HepG2 (cell line): ENCODE data around the gene GTF2H1. TPM values are rescaled to one million over a fixed set of nuclear protein-coding genes. Genes with fewer than 3 reads are reported as not detected.

Source experiments
- ATAC-seq: fragments of 200-7000 bp; cut with Tn5 transposase; 3 replicates; pipeline ENCODE4 v1.9.1; 2020; ENCODE audit warnings: mild to moderate bottlenecking, moderate library complexity
- BruUV-seq: library from RNA; stranded (reverse); fragments of 400-500 nt; replicated peaks from 2 replicates; lab custom pipeline; 2021; lab: Mats Ljungman, UMichigan
- CTCF ChIA-PET: fragments of 300-600 bp; formaldehyde crosslinking; extraction: SDS; loops from one replicate; lab custom pipeline; 2021; ENCODE audit warnings: low total read pairs, inconsistent platforms, low intra/inter-chr PET ratio; lab: Yijun Ruan, JAX
- POLR2A ChIA-PET: fragments of 350-600 bp; sonication (Branson Sonifier 250); formaldehyde crosslinking; loops from one replicate; lab custom pipeline; 2020; ENCODE audit warnings: antibody characterized with exemption, inconsistent platforms; lab: Yijun Ruan, JAX
- DNase-seq: peaks from one replicate; pipeline ENCODE4 v3.0.0-alpha.2; 2015; ENCODE audit warnings: low spot score
- FAIRE-seq: peaks from 3 replicates; lab custom pipeline; 2011; peaks lifted over from hg19 to GRCh38; lab: Jason Lieb, UNC
- H2AFZ ChIP-seq: one replicate; pipeline ENCODE4 v1.6.1; 2011; ENCODE audit warnings: low read length, inconsistent platforms
- H3K27ac ChIP-seq: fragments of 300-600 bp; 3 replicates; pipeline ENCODE4 v1.8.0; 2011; ENCODE audit warnings: mixed run types, mild to moderate bottlenecking, mixed read lengths, low read length, inconsistent platforms; ENCODE audit not compliant: insufficient read depth; ENCODE audit errors: extremely low read length
- H3K27me3 ChIP-seq, 2 experiments: fragments of 200-600 bp in 1 of 2; 2 replicates in 1 of 2; 3 replicates in 1 of 2; pipeline versions ENCODE4 v1.6.0 to v1.8.0; 2011; ENCODE audit warnings: low read length in 2 of 2, mild to moderate bottlenecking in 2 of 2, moderate library complexity in 2 of 2, inconsistent platforms in 1 of 2; ENCODE audit not compliant: insufficient read depth in 2 of 2, control insufficient read depth in 1 of 2
- H3K36me3 ChIP-seq, 2 experiments: fragments of 200-600 bp in 1 of 2; replicated peaks in 1 of 2; 2 replicates in 1 of 2; 3 replicates in 1 of 2; pipeline versions ENCODE4 v1.5.1 to v1.8.0; 2011; ENCODE audit warnings: low read length in 2 of 2, inconsistent platforms in 1 of 2; ENCODE audit not compliant: insufficient read depth in 2 of 2, control insufficient read depth in 1 of 2
- H3K4me1 ChIP-seq: 2 replicates; pipeline ENCODE4 v1.5.1; 2012; ENCODE audit warnings: low read length, inconsistent platforms; ENCODE audit not compliant: insufficient read depth
- H3K4me2 ChIP-seq: 2 replicates; pipeline ENCODE4 v1.6.0; 2011; ENCODE audit warnings: low read depth, low read length, inconsistent platforms
- H3K4me3 ChIP-seq, 3 experiments: fragments of 200-600 bp in 1 of 3; sonication (generic), shearing (Covaris generic) in 1 of 3; replicated peaks in 1 of 3; 2 replicates each; pipeline ENCODE4 v1.5.1; 2011 to 2016; ENCODE audit warnings: low read length in 3 of 3, inconsistent platforms in 2 of 3, low read depth in 2 of 3, mild to moderate bottlenecking in 2 of 3, control low read depth in 1 of 3, mixed read lengths in 1 of 3; ENCODE audit not compliant: insufficient read depth in 1 of 3
- H3K79me2 ChIP-seq: one replicate; pipeline ENCODE4 v1.6.1; 2011; ENCODE audit warnings: low read length, inconsistent platforms; ENCODE audit not compliant: insufficient read depth
- H3K9ac ChIP-seq: 2 replicates; pipeline ENCODE4 v1.6.0; 2011; ENCODE audit warnings: mild to moderate bottlenecking, low read depth, low read length, inconsistent platforms; ENCODE audit not compliant: insufficient read depth
- H3K9me3 ChIP-seq: 2 replicates; pipeline ENCODE4 v1.5.1; 2012; ENCODE audit warnings: mild to moderate bottlenecking, low read length
- H4K20me1 ChIP-seq: 2 replicates; pipeline ENCODE4 v1.6.0; 2011; ENCODE audit warnings: inconsistent platforms, mild to moderate bottlenecking, low read length, moderate library complexity; ENCODE audit not compliant: insufficient read depth
- CAMTA2 ChIP-seq: sonication (generic); formaldehyde crosslinking; IDR thresholded peaks from 2 replicates; pipeline ENCODE4 v1.4.0; 2020; ENCODE audit warnings: mild to moderate bottlenecking, missing genetic modification reagents, borderline replicate concordance
- CHD2 ChIP-seq: IDR thresholded peaks from 2 replicates; pipeline ENCODE4 v1.6.1; 2011; ENCODE audit warnings: low read depth, low read length, improper control_type of control experiment
- DBP ChIP-seq: sonication (generic); formaldehyde crosslinking; IDR thresholded peaks from 2 replicates; pipeline ENCODE4 v1.4.0; 2020; ENCODE audit warnings: missing genetic modification reagents; ENCODE audit errors: not compliant biosample characterization
- EHMT2 ChIP-seq: fragments of 200-600 bp; sonication (generic); IDR thresholded peaks from 2 replicates; pipeline ENCODE4 v1.7.0; 2017; ENCODE audit warnings: antibody characterized with exemption, low read depth, low read length, borderline replicate concordance
- FOSL1 ChIP-seq: sonication (generic); formaldehyde crosslinking; IDR thresholded peaks from 2 replicates; pipeline ENCODE4 v1.9.0; 2021; ENCODE audit warnings: missing genetic modification reagents, borderline replicate concordance
- FOSL2 ChIP-seq: sonication (generic); formaldehyde crosslinking; IDR thresholded peaks from 2 replicates; pipeline ENCODE4 v1.4.0; 2020; ENCODE audit warnings: missing genetic modification reagents
- HINFP ChIP-seq: sonication (generic); formaldehyde crosslinking; IDR thresholded peaks from 2 replicates; pipeline ENCODE4 v1.4.0; 2020; ENCODE audit warnings: low read depth, mild to moderate bottlenecking, missing genetic modification reagents
- LBX2 ChIP-seq: sonication (generic); formaldehyde crosslinking; IDR thresholded peaks from 2 replicates; pipeline ENCODE4 v1.5.0; 2020; ENCODE audit warnings: missing genetic modification reagents, mild to moderate bottlenecking, borderline replicate concordance
- MYC ChIP-seq: sonication (generic); formaldehyde crosslinking; IDR thresholded peaks from 2 replicates; pipeline ENCODE4 v1.9.0; 2021; ENCODE audit warnings: missing genetic modification reagents, borderline replicate concordance
- NFIB ChIP-seq: sonication (generic); formaldehyde crosslinking; IDR thresholded peaks from 2 replicates; pipeline ENCODE4 v1.9.0; 2021; ENCODE audit warnings: missing genetic modification reagents, mild to moderate bottlenecking, borderline replicate concordance
- PBX2 ChIP-seq: IDR thresholded peaks from 2 replicates; pipeline ENCODE4 v1.6.1; 2016; ENCODE audit warnings: control low read depth
- POLR2G ChIP-seq: fragments of 200-400 bp; formaldehyde crosslinking; IDR thresholded peaks from 2 replicates; pipeline ENCODE4 v1.6.1; 2018; ENCODE audit warnings: mild to moderate bottlenecking, low read depth, low read length, moderate library complexity
- SPEN ChIP-seq: sonication (generic); formaldehyde crosslinking; IDR thresholded peaks from 2 replicates; pipeline ENCODE4 v1.5.1; 2020; ENCODE audit warnings: low read depth, mild to moderate bottlenecking, missing genetic modification reagents
- ZC3H13 ChIP-seq: sonication (generic); formaldehyde crosslinking; IDR thresholded peaks from 2 replicates; pipeline ENCODE4 v1.8.1; 2023; ENCODE audit warnings: mild to moderate bottlenecking, missing genetic modification reagents, moderate library complexity
- ZNF432 ChIP-seq: sonication (generic); formaldehyde crosslinking; IDR thresholded peaks from 2 replicates; pipeline ENCODE4 v1.5.0; 2020; ENCODE audit warnings: missing genetic modification reagents, mild to moderate bottlenecking, borderline replicate concordance
- ZNF674 ChIP-seq: sonication (generic); formaldehyde crosslinking; IDR thresholded peaks from 2 replicates; pipeline ENCODE4 v1.5.0; 2020; ENCODE audit warnings: low read depth, mild to moderate bottlenecking, missing genetic modification reagents
- ZNF780A ChIP-seq: sonication (generic); formaldehyde crosslinking; IDR thresholded peaks from 2 replicates; pipeline ENCODE4 v1.8.0; 2022; ENCODE audit warnings: mild to moderate bottlenecking, missing genetic modification reagents, moderate library complexity
- ZNF83 ChIP-seq: sonication (generic); formaldehyde crosslinking; IDR thresholded peaks from 2 replicates; pipeline ENCODE4 v1.4.0; 2020; ENCODE audit warnings: missing genetic modification reagents, mild to moderate bottlenecking, borderline replicate concordance
- ZNF841 ChIP-seq: sonication (generic); formaldehyde crosslinking; IDR thresholded peaks from 2 replicates; pipeline ENCODE4 v1.8.1; 2023; ENCODE audit warnings: missing genetic modification reagents, borderline replicate concordance
- WGBS: methylation state at CpG from one replicate; pipeline ENCODE4 v1.1.6; 2017; ENCODE audit warnings: low lambda C conversion rate; 5-methylcytosine and 5-hydroxymethylcytosine counted together
- in situ Hi-C: cut with HindIII; loops from 2 replicates; pipeline ENCODE4 v1.10.0; 2017; ENCODE audit warnings: low pct_unique_long_range_greater_than_20kb; ENCODE audit not compliant: extremely low pct_ligation_motif_present
- intact Hi-C: fragments of 100-400 bp; cut with micrococcal nuclease; formaldehyde crosslinking; loops from one replicate; pipeline ENCODE4 v1.10.0; 2022; ENCODE audit not compliant: unreplicated experiment
- polyA plus RNA-seq, 8 experiments: library from polyadenylated mRNA; depleted of rRNA in 3 of 8; stranded (reverse) in 7 of 8; unstranded in 1 of 8; fragments of >200 nt; fragmentation: Illumina TruSeq in 4 of 8; extraction: Trizol in 4 of 8; gene quantifications; 2 replicates each; pipeline versions ENCODE4 v1.2.1 to v1.2.3, GENCODE V29; 2011 to 2016; ENCODE audit warnings: low read depth in 4 of 8, missing spikeins in 1 of 8, mixed read lengths in 1 of 8; ENCODE audit not compliant: insufficient read depth in 1 of 8
- total RNA-seq, 5 experiments: library from RNA; depleted of rRNA; stranded (reverse); fragments of >200 nt; fragmentation: Illumina TruSeq; extraction: Trizol; gene quantifications; 2 replicates each; pipeline ENCODE4 v1.2.3, GENCODE V29; 2016; ENCODE audit warnings: low read depth in 1 of 5

GTF2H1 gene
- total and polyA plus RNA-seq, 2 of the 13 experiments (the other 11 are each of a cell fraction or from before 2014, with no cell fraction given), result 15.7 to 51.4 TPM

DNA sequence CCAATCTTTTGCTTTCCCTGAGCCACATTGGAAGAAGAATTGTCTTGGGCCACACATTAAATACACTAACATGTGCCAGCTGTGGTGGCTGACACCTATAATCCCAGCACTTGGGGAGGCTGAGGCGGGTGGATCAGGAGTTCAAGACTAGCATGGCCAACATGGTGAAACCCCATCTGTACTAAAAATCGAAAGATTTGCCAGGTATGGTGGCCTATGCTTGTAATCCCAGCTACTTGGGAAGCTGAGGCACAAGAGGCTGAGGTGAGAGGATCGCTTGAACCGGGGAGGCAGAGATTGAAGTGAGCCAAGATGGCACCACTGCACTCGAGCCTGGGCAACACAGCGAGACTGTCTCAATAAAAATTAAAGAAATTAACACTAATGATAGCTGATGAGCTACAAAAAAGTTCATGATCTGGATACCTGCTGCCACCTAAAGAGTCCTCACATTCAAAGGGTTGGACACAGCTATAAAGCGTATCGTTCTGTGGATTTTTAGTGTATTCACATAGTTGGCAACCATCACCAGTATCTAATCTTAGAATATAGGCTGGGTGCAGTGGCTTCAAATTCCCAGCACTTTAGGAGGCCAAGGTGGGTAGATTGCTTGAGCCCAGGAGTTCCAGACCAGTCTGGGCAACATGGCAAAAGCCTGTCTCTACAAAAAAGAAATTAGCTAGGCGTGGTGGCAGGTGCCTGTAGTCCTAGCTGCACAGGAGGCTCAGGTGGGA, 86.4 kb downstream of the GTF2H1 start:
- no peaks in the 10 kb centered on the region; a peak in 1 of 5 replicates for H3K27me3 ChIP-seq
- intact Hi-C loops, result no loop called here
- TF ChIP-seq SPEN (CRISPR knock-in tag) (peak; percentile 40; the same call in 1 of the 2 replicates), ZNF841 (CRISPR knock-in tag) (no peak), ZNF780A (CRISPR knock-in tag) (no peak), PBX2 (CRISPR knock-in tag) (no peak), ZC3H13 (peak; percentile 95), CHD2 (peak; percentile 36; the same call in 1 of the 2 replicates), ZNF432 (no peak), LBX2 (CRISPR knock-in tag) (no peak), POLR2G (peak; percentile 88), HINFP (CRISPR knock-in tag) (no peak), ZNF674 (CRISPR knock-in tag) (no peak), FOSL1 (CRISPR knock-in tag) (no peak), DBP (CRISPR knock-in tag) (no peak), NFIB (CRISPR knock-in tag) (no peak), EHMT2 (no peak), FOSL2 (CRISPR knock-in tag) (no peak), MYC (CRISPR knock-in tag) (0 out of 2 replicates have a peak, but pooled peaks have one; percentile 21), ZNF83 (no peak), CAMTA2 (CRISPR knock-in tag) (no peak)

More for the DNA sequence above, 86.4 kb downstream of the GTF2H1 start:
- no TSS peak for BruUV-seq
- Histone ChIP-seq H2AFZ (no peak overlapping the region), H3K9me3 (no peaks in the 10 kb centered on the region), H3K4me2 (no peak overlapping the region), H3K27ac (peak overlapping the region; percentile 28), H4K20me1 (peaks cover 44% of the 10 kb centered on the region), H3K4me3 (no peak overlapping the region), H3K4me1 (peaks cover 38% of the 10 kb centered on the region), H3K79me2 (no peaks in the 10 kb centered on the region), H3K9ac (no peak overlapping the region), H3K36me3 (peaks cover 11 to 12% of the 10 kb centered on the region in 2 experiments; a peak in 4 of 5 replicates)
- in situ Hi-C loops, result no loop called here
- POLR2A ChIA-PET, result interaction anchor here (1.1 to 1.3 kb wide), 2 partner anchors 13 to 14 kb away, joined by 3 to 4 read pairs; partner anchors contain the start of gene LDHA
- ATAC-seq (peak; percentile 25), DNase-seq (no peak), FAIRE-seq (no peak)
- WGBS, result 95% methylated on average over 9 of the region's 9 CpGs
- CTCF ChIA-PET, result no interaction called here
